Body of pancreas (tissue), 4 donors: ENCODE data around the gene CS. TPM values are rescaled to one million over a fixed set of nuclear protein-coding genes. Genes with fewer than 3 reads are reported as not detected.
A peak's percentile ranks its signal among the peaks of the same experiment; 100 is the strongest.
"Not testable (repeated sequence)": the region's sequence is repeated elsewhere in the genome, so short reads cannot be mapped to it uniquely, and the experiment has no call there.

Experiments used
- ATAC-seq: fragments of 150-250 bp; one replicate; pipeline ENCODE4 v1.9.1; 2016
- DNase-seq, 4 donors: peaks; one replicate each; pipeline ENCODE4 v3.0.0-alpha.2; 2019
- H3K27ac ChIP-seq, 4 donors: fragments of 200-600 bp; sonication (generic); 1 replicate in 3 of 4; 2 replicates in 1 of 4; pipeline versions ENCODE4 v1.5.1 to v1.6.1; 2016 to 2019; ENCODE audit warnings: mild to moderate bottlenecking in 1 of 4, mixed read lengths in 1 of 4, moderate library complexity in 1 of 4
- H3K27me3 ChIP-seq, 2 donors: fragments of 200-600 bp; sonication (generic); one replicate each; pipeline ENCODE4 v1.6.0; 2016; ENCODE audit warnings: mild to moderate bottlenecking in 1 of 2
- H3K36me3 ChIP-seq, 2 donors: fragments of 200-600 bp; sonication (generic); replicated peaks in 1 of 2; 2 replicates each; pipeline ENCODE4 v1.5.1; 2016; ENCODE audit warnings: low read depth in 2 of 2; ENCODE audit not compliant: insufficient read depth in 1 of 2
- H3K4me1 ChIP-seq: fragments of 200-600 bp; sonication (generic); one replicate; pipeline ENCODE4 v1.6.0; 2016
- H3K4me3 ChIP-seq, 2 donors: fragments of 200-600 bp; sonication (generic); 1 replicate in 1 of 2; 2 replicates in 1 of 2; pipeline ENCODE4 v1.5.1; 2016 to 2019
- H3K9me3 ChIP-seq, 3 donors: fragments of 200-600 bp; sonication (generic); 1 replicate in 2 of 3; 2 replicates in 1 of 3; pipeline ENCODE4 v1.5.1; 2016
- CTCF ChIP-seq, 7 experiments: fragments of 450-650 bp in 4 of 7; fragments of 200-600 bp in 3 of 7; sonication (generic) in 3 of 7; IDR thresholded peaks; one replicate each; pipeline ENCODE4 v1.5.1; 2016 to 2019; ENCODE audit warnings: antibody characterized with exemption in 7 of 7
- POLR2A ChIP-seq, 3 donors: fragments of 450-650 bp; IDR thresholded peaks; one replicate each; pipeline ENCODE4 v1.6.1; 2016; ENCODE audit warnings: antibody characterized with exemption in 3 of 3, mild to moderate bottlenecking in 2 of 3
- WGBS, 2 donors: methylation state at CpG; one replicate each; pipeline ENCODE4 v1.1.5; 2017; 5-methylcytosine and 5-hydroxymethylcytosine counted together
- intact Hi-C: fragments of 100-400 bp; cut with DNase I; formaldehyde crosslinking; loops from one replicate; pipeline ENCODE4 v1.15.1; 2023
- total RNA-seq, 2 donors: library from RNA; depleted of rRNA; stranded (reverse); fragments of >200 nt; gene quantifications; one replicate each; pipeline ENCODE4 v1.1.0, GENCODE V29; 2016

CS gene
- 10 to 100 TPM; 66.2 to 88.0 TPM for total RNA-seq

GRCh38 chr12:56299853-56300643 is at the start of gene CS:
CS (minus strand) TSS chr12:56300330; CDS start chr12:56300201, 129 bp downstream.
- Histone ChIP-seq H3K36me3 (no peaks in the 10 kb centered on the region), H3K9me3 (no peaks in the 10 kb centered on the region), H3K27ac (peak within 1 kb of the TSS; percentile 93 to 97 (median 94)), H3K4me1 (peaks cover 37% of the 10 kb centered on the region), H3K27me3 (no peaks in the 10 kb centered on the region), H3K4me3 (peak within 1 kb of the TSS; percentile 83 to 94)
- intact Hi-C loops: no loop called here
- TF ChIP-seq CTCF (IDR thresholded peaks at IDR 0.05): no peak
- peak; percentile 77 to 91 (median 91) for TF ChIP-seq POLR2A (IDR thresholded peaks at IDR 0.05)
- WGBS, 2 donors: 0% methylated on average over 29 to 63 of the region's 63 CpGs
- ATAC-seq (peak; percentile 97), DNase-seq (peak; percentile 99 to 100 (median 99))

- TF ChIP-seq CTCF (IDR thresholded peaks at IDR 0.05) (no peak), POLR2A (IDR thresholded peaks at IDR 0.05) (no peak)
- Histone ChIP-seq H3K9me3 (no peaks in the 10 kb centered on the region), H3K36me3 (peaks cover 41 to 56% of the 10 kb centered on the region in 2 donors), H3K4me3 (no peak overlapping the region), H3K4me1 (no peaks in the 10 kb centered on the region), H3K27ac (no peak overlapping the region), H3K27me3 (no peaks in the 10 kb centered on the region)
- intact Hi-C loops: no loop called here
- ATAC-seq (no peak), DNase-seq (no peak)
- WGBS, 2 donors: 92 to 98% methylated on average over 5 of the region's 5 CpGs
Measured at GRCh38 chr12:56348776-56349175, 48.6 kb upstream of the CS start.

GRCh38 chr12:56347255-56347654 is 47.1 kb upstream of the CS start:
- H3K27me3 ChIP-seq, intact Hi-C loops, H3K4me3 ChIP-seq, ATAC-seq, H3K27ac ChIP-seq, DNase-seq, H3K4me1 ChIP-seq, H3K9me3 ChIP-seq: not testable (repeated sequence)
- 85 to 90% methylated on average over 9 of the region's 9 CpGs for WGBS, 2 donors
- peaks cover 47 to 56% of the 10 kb centered on the region in 2 donors for H3K36me3 ChIP-seq

GRCh38 chr12:56346675-56347074 is 46.5 kb upstream of the CS start:
- no peaks in the 10 kb centered on the region for H3K27me3 ChIP-seq
- H3K4me1 ChIP-seq: no peaks in the 10 kb centered on the region
- intact Hi-C loops: no loop called here
- peak in 1 of 4 donors; percentile 17 for DNase-seq
- no peaks in the 10 kb centered on the region for H3K9me3 ChIP-seq
- no peak overlapping the region for H3K27ac ChIP-seq
- WGBS, 2 donors: 74 to 90% methylated on average over 5 to 7 of the region's 7 CpGs
- no peak overlapping the region for H3K4me3 ChIP-seq
- ATAC-seq: peak; percentile 38
- TF ChIP-seq POLR2A (IDR thresholded peaks at IDR 0.05) (no peak), CTCF (IDR thresholded peaks at IDR 0.05) (no peak)
- H3K36me3 ChIP-seq: peaks cover 46 to 55% of the 10 kb centered on the region in 2 donors

GRCh38 chr12:56342290-56342689 is 42.2 kb upstream of the CS start:
- H3K9me3 ChIP-seq, ATAC-seq, DNase-seq, H3K27ac ChIP-seq, H3K27me3 ChIP-seq, intact Hi-C loops, H3K4me3 ChIP-seq, H3K4me1 ChIP-seq: not testable (repeated sequence)
- WGBS, 2 donors: 97 to 100% methylated on average over 2 of the region's 2 CpGs
- H3K36me3 ChIP-seq: peaks cover 11 to 21% of the 10 kb centered on the region in 2 donors
